Chondrocyte (in vitro differentiated cells): Measurements from ENCODE around the gene DGKG. TPM values are rescaled to one million over a fixed set of nuclear protein-coding genes. Genes with fewer than 3 reads are reported as not detected.

Experiments used
- DNase-seq: peaks from one replicate; pipeline ENCODE4 v3.0.0; 2021; ENCODE audit warnings: mixed read lengths, low spot score
- H3K27ac Mint-ChIP-seq: one replicate; pipeline ENCODE4 v1.8.0; 2021; ENCODE audit warnings: mild to moderate bottlenecking, moderate library complexity, mixed read lengths; ENCODE audit not compliant: unreplicated experiment
- H3K27me3 Mint-ChIP-seq: 2 replicates; pipeline ENCODE4 v1.8.0; 2021; ENCODE audit warnings: low read depth, mixed read lengths
- H3K36me3 Mint-ChIP-seq: 2 replicates; pipeline ENCODE4 v1.8.0; 2021; ENCODE audit warnings: low read depth, mixed read lengths
- H3K4me1 Mint-ChIP-seq: 2 replicates; pipeline ENCODE4 v1.8.0; 2021; ENCODE audit warnings: low read depth, mild to moderate bottlenecking, mixed read lengths
- H3K4me3 Mint-ChIP-seq: one replicate; pipeline ENCODE4 v1.8.0; 2021; ENCODE audit warnings: mild to moderate bottlenecking, moderate library complexity, mixed read lengths; ENCODE audit not compliant: unreplicated experiment
- H3K9me3 Mint-ChIP-seq: 2 replicates; pipeline ENCODE4 v1.8.0; 2021; ENCODE audit warnings: low read depth, mixed read lengths
- total RNA-seq: library from RNA; stranded (reverse); gene quantifications from 3 replicates; pipeline ENCODE4 v1.2.1, GENCODE V29; 2021
- TF ChIP-seq, protein P1 (sequence below): fragments of 200-600 bp; sonication (generic); IDR thresholded peaks from 2 replicates; pipeline ENCODE4 v1.5.0; 2021; ENCODE audit warnings: antibody characterized with exemption, mild to moderate bottlenecking, moderate library complexity

DGKG gene
- total RNA-seq, 1 donor from 2014 or later, result 1.6 TPM

DNA sequence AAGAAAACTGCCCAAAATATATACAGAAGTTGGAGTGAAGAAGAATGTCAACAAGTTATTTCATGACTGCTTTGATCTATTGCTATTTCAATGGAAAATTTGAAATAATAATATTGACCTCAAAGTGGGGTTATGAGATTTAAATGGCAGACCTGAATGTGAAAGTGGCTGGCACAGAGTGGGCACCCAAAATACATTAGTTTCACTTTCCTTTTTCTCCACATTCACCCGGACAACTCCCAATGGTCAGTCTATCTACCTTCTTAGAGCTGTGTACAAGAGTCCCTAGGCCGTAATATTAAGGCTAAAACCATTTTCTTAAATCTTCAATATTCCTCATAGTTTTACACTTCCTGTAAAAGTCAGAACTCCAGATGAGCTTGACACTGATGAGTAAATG, 191.5 kb downstream of the DGKG start:
- Mint-ChIP-seq H3K4me1 (peaks cover 6% of the 10 kb centered on the region), H3K9me3 (no peaks in the 10 kb centered on the region), H3K27ac (no peak overlapping the region), H3K36me3 (no peaks in the 10 kb centered on the region), H3K27me3 (peaks cover 3% of the 10 kb centered on the region), H3K4me3 (no peak overlapping the region)
- no peak for DNase-seq
- TF ChIP-seq, protein P1, sequence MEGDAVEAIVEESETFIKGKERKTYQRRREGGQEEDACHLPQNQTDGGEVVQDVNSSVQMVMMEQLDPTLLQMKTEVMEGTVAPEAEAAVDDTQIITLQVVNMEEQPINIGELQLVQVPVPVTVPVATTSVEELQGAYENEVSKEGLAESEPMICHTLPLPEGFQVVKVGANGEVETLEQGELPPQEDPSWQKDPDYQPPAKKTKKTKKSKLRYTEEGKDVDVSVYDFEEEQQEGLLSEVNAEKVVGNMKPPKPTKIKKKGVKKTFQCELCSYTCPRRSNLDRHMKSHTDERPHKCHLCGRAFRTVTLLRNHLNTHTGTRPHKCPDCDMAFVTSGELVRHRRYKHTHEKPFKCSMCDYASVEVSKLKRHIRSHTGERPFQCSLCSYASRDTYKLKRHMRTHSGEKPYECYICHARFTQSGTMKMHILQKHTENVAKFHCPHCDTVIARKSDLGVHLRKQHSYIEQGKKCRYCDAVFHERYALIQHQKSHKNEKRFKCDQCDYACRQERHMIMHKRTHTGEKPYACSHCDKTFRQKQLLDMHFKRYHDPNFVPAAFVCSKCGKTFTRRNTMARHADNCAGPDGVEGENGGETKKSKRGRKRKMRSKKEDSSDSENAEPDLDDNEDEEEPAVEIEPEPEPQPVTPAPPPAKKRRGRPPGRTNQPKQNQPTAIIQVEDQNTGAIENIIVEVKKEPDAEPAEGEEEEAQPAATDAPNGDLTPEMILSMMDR, result no peak

DNA sequence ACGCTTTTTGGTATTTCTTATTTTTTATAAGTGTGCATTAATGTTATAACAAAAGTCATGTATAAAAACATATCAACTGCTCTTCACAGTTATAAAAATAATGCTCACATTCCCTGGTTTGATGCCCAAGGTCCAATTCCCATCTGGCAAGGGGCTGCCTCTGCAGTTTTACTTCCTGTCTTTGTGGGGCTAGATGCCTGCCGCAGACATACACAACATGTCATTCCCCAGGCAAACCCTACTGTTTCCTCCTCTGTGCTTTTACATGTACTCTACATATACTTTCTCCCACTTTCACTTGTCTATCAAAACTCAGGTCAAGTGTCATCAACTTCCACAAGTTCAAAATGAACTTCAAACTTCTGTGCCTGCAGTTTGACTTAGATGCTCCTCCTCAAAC, 192.7 kb downstream of the DGKG start:
- no peak overlapping the region for H3K27ac Mint-ChIP-seq
- DNase-seq, result no peak

DNA sequence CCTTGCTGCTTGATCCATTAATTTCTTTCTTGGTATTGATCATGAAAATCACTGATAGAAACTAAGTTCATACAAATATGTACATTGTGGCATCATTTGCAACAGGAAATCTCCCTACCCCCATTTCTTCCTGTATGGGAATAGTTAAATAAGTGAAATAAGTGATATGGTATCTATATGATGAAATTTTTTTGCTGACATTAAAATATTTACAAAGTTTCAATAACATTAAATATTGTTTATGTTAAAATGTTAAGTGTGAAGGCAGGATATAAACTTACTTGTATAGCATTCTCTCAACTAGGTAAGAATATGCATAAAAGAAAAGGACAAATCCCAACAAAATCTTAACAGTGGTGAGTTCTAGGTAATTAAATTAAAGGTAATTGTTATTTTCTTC, 193.1 kb downstream of the DGKG start:
- no peak overlapping the region for H3K4me3 Mint-ChIP-seq
- no peak for DNase-seq
- TF ChIP-seq, protein P1, result no peak
- no peak overlapping the region for H3K27ac Mint-ChIP-seq
- no peaks in the 10 kb centered on the region for H3K36me3 Mint-ChIP-seq
- H3K9me3 Mint-ChIP-seq, result no peaks in the 10 kb centered on the region
- H3K27me3 Mint-ChIP-seq, result peaks cover 13% of the 10 kb centered on the region
- H3K4me1 Mint-ChIP-seq, result peaks cover 5% of the 10 kb centered on the region

More for the DNA sequence above, 192.7 kb downstream of the DGKG start:
- TF ChIP-seq, protein P1, result no peak
- Mint-ChIP-seq H3K9me3 (no peaks in the 10 kb centered on the region), H3K4me1 (peaks cover 5% of the 10 kb centered on the region), H3K27me3 (peaks cover 11% of the 10 kb centered on the region), H3K36me3 (no peaks in the 10 kb centered on the region), H3K4me3 (no peak overlapping the region)

DNA sequence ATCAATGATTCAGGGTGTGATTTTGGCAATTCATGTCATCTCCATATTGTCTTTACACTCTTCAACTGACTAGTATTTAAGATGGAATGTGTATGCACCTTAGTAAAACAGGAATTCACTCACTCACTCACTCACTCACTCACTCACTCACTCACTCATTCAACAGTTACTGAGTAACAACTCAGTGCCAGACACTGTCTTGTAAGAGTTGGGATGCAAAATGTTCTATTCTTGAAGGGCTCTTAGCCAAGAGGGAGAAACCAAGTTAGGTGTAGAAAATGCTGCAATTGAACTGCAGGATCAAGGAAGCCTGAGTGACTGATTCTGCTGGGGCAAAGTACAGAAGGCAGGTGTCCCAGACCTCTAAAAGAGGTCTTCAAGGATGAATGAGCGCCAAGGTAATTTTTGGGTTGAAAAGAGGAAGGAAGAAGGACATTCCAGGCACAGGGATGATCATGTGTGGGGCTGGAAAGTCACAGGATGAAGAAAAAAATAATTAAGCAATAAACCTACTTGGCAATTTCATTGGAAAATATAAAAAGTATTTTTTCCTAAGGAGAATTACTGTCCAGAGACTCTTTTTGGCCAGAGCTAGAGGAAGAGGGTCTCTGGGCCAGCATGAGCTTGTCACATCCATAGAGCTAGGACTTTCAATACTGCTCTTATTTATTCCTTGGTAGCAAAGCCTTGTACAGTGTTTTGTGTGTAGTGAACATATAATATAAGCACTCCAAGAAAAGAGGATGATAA, 194.2 kb downstream of the DGKG start:
- Mint-ChIP-seq H3K27ac (no peak overlapping the region), H3K4me3 (no peak overlapping the region), H3K4me1 (peaks cover 5% of the 10 kb centered on the region), H3K9me3 (no peaks in the 10 kb centered on the region), H3K36me3 (no peaks in the 10 kb centered on the region), H3K27me3 (peaks cover 17% of the 10 kb centered on the region)
- no peak for DNase-seq
- TF ChIP-seq, protein P1, result no peak

DNA sequence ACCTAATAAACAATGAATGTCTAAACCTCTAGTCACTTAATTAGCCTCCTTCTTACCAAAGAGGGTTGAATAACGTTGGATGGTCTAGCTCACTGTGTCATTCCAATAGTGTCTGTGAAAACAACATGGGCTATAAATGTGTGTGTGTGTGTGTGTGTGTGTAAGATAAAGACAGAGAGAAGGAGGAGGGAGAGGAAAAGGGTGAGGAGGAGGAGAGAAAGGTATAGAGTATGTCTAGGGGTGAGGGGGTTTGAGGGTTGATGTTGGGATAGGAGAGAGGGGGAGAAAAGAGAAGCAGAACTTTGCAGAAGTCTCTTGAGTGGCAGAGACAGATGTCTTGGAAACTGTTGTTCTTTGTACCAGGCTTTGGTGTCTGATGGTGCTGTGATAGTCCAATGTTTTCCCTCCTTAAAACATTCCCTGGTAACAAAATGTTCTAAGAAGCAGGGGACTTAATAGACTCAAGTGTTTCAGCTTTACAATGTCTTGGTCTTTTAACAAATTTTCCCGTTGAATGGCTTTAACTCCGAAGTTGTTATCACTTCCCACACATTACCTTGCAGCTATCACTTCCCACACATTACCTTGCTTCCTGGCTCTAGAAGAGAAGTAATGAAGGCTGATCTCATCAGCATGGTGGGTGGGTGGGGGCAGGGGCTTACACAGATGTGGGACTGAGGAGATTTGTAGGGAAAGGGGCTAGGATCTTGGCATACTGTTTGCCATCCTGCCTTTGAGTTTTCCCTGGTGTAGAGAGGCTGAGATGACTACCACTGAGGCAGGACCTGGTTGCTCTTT, 195.3 kb downstream of the DGKG start:
- TF ChIP-seq, protein P1, result no peak
- no peaks in the 10 kb centered on the region for H3K36me3 Mint-ChIP-seq
- DNase-seq, result no peak
- no peak overlapping the region for H3K4me3 Mint-ChIP-seq
- peaks cover 17% of the 10 kb centered on the region for H3K27me3 Mint-ChIP-seq
- H3K4me1 Mint-ChIP-seq, result peaks cover 5% of the 10 kb centered on the region
- no peak overlapping the region for H3K27ac Mint-ChIP-seq
- no peaks in the 10 kb centered on the region for H3K9me3 Mint-ChIP-seq
